ENCODE results near the gene PWP2.

Gene PWP2

DNA sequence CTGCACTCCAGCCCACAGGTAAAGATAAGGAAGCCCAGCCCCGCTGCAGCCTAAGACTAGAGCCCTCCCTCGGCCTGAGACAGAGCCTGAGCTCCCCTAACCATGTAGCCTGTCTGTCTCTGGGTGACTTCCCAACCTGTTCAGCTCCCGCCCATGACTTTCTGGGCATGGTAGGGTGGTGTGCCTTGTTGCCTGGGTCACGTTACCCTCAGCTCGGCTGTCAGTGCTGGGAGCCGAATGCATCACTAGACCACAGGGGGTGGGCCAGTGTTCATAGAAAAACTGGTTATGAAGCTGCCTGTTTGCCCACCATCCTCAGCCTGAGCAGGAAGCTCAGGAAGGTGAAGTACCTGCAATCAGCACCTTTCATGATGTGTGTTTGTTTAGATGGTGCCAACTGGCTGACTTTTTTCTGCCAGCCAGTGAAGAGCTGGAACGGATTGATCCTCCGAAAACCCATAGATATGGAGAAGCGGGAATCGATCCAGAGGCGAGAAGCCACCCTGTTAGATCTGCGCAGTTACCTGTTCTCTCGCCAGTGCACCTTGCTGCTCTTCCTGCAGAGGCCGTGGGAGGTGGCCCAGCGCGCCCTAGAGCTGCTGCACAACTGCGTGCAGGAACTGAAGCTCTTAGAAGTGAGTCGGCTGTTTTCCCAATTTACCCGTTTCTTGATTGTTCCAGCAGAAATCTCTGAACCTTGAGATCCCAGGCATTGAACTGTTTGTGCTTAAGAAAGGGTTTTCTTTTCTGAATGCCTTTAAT, 43.9 kb upstream of the PWP2 start:
- Histone ChIP-seq H3K4me3 (ENCODE audit: low read length) (no peak overlapping the region), H3K79me1 (ENCODE audit: low read length) (peaks cover 8% of the 10 kb centered on the region), H3K4me1 (ENCODE audit: control insufficient read depth, low read depth, low read length) (no peaks in the 10 kb centered on the region), H3K9ac (ENCODE audit: low read length) (no peak overlapping the region), H2BK120ac (ENCODE audit: low read depth, low read length) (no peak overlapping the region), H3K56ac (ENCODE audit: low read length) (no peak overlapping the region), H3K79me2 (ENCODE audit: control insufficient read depth, insufficient read depth, low read length) (no peaks in the 10 kb centered on the region), H3K4ac (ENCODE audit: low read depth, low read length) (no peak overlapping the region), H4K8ac (ENCODE audit: low read depth, low read length) (no peak overlapping the region), H3K27ac (ENCODE audit: low read depth, low read length) (no peak overlapping the region), H3K23ac (ENCODE audit: low read length) (no peak overlapping the region), H3K27me3 (ENCODE audit: insufficient read depth, low read length, poor library complexity) (no peaks in the 10 kb centered on the region), H2AK5ac (ENCODE audit: low read length) (no peak overlapping the region), H3K4me2 (ENCODE audit: low read length) (no peak overlapping the region), H2BK5ac (ENCODE audit: low read length) (no peak overlapping the region), H2BK15ac (replicated peaks; ENCODE audit: low read depth) (no peak overlapping the region), H3K18ac (ENCODE audit: low read length) (no peak overlapping the region), H4K5ac (ENCODE audit: low read length) (no peak overlapping the region), H3K36me3 (ENCODE audit: control insufficient read depth, insufficient read depth, low read length) (peaks cover 11% of the 10 kb centered on the region)
- no CpG with 5 or more reads among the region's 19 CpGs for WGBS (ENCODE audit: extremely low coverage, insufficient coverage, low lambda C conversion rate)
- no peak for DNase-seq

DNA sequence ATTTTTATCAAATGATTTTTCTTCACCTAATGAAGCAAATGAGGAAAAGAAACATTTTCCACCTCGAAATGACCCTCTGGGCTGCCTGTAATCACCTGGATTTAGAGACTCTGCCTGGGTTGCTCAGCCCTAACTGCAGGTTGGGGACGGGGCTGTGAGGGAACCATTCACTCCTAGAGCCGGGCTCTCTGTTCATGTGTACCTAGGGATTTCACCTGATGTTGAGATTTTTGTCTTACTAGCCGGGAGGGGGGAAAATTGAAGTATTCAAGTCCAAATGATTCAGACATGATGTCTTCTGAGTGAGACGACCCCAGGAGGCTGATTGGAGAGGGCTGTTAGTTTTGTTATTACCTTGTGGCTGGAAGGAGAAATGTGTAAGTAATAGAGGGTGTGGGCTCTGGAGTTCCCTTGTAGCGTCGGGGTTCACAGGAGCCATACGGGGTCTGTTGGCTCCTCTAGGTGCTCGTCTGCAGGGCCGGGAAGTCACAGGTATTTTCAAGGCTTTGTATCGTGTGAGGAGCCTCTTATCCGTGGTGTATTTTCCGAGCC, 42.3 kb upstream of the PWP2 start:
- H3K27me3 ChIP-seq (ENCODE audit: insufficient read depth, low read length, poor library complexity) = no peaks in the 10 kb centered on the region
- DNase-seq = no peak
- H3K56ac ChIP-seq (ENCODE audit: low read length) = no peak overlapping the region
- H3K27ac ChIP-seq (ENCODE audit: low read depth, low read length) = no peak overlapping the region
- no peaks in the 10 kb centered on the region for H3K79me2 ChIP-seq (ENCODE audit: control insufficient read depth, insufficient read depth, low read length)
- H3K23ac ChIP-seq (ENCODE audit: low read length) = no peak overlapping the region
- H3K4me1 ChIP-seq (ENCODE audit: control insufficient read depth, low read depth, low read length) = no peaks in the 10 kb centered on the region
- peaks cover 12% of the 10 kb centered on the region for H3K79me1 ChIP-seq (ENCODE audit: low read length)
- H3K36me3 ChIP-seq (ENCODE audit: control insufficient read depth, insufficient read depth, low read length) = peaks cover 11% of the 10 kb centered on the region
- no peak overlapping the region for H3K4me2 ChIP-seq (ENCODE audit: low read length)
- H2BK120ac ChIP-seq (ENCODE audit: low read depth, low read length) = no peak overlapping the region
- H3K4ac ChIP-seq (ENCODE audit: low read depth, low read length) = no peak overlapping the region
- no peak overlapping the region for H4K8ac ChIP-seq (ENCODE audit: low read depth, low read length)
- H3K4me3 ChIP-seq (ENCODE audit: low read length) = no peak overlapping the region
- H3K18ac ChIP-seq (ENCODE audit: low read length) = no peak overlapping the region
- no peak overlapping the region for H3K9ac ChIP-seq (ENCODE audit: low read length)
- H2AK5ac ChIP-seq (ENCODE audit: low read length) = no peak overlapping the region
- no peak overlapping the region for H2BK5ac ChIP-seq (ENCODE audit: low read length)
- no peak overlapping the region for H4K5ac ChIP-seq (ENCODE audit: low read length)
- WGBS (ENCODE audit: extremely low coverage, insufficient coverage, low lambda C conversion rate) = no CpG with 5 or more reads among the region's 13 CpGs
- no peak overlapping the region for H2BK15ac ChIP-seq (replicated peaks; ENCODE audit: low read depth)

GRCh38 chr21:44065428-44065827, 41.8 kb upstream of the PWP2 start:
- no peak overlapping the region for H4K5ac ChIP-seq (ENCODE audit: low read length)
- H2AK5ac ChIP-seq (ENCODE audit: low read length) = no peak overlapping the region
- H3K79me1 ChIP-seq (ENCODE audit: low read length) = peaks cover 13% of the 10 kb centered on the region
- no peaks in the 10 kb centered on the region for H3K4me1 ChIP-seq (ENCODE audit: control insufficient read depth, low read depth, low read length)
- DNase-seq = no peak
- H3K18ac ChIP-seq (ENCODE audit: low read length) = no peak overlapping the region
- H3K4ac ChIP-seq (ENCODE audit: low read depth, low read length) = no peak overlapping the region
- no peak overlapping the region for H3K9ac ChIP-seq (ENCODE audit: low read length)
- H3K27me3 ChIP-seq (ENCODE audit: insufficient read depth, low read length, poor library complexity) = no peaks in the 10 kb centered on the region
- no peak overlapping the region for H3K56ac ChIP-seq (ENCODE audit: low read length)
- no peak overlapping the region for H3K4me3 ChIP-seq (ENCODE audit: low read length)
- no peak overlapping the region for H3K23ac ChIP-seq (ENCODE audit: low read length)
- no peak overlapping the region for H2BK15ac ChIP-seq (replicated peaks; ENCODE audit: low read depth)
- H2BK120ac ChIP-seq (ENCODE audit: low read depth, low read length) = no peak overlapping the region
- H4K8ac ChIP-seq (ENCODE audit: low read depth, low read length) = no peak overlapping the region
- no peak overlapping the region for H3K4me2 ChIP-seq (ENCODE audit: low read length)
- no peaks in the 10 kb centered on the region for H3K79me2 ChIP-seq (ENCODE audit: control insufficient read depth, insufficient read depth, low read length)
- H3K27ac ChIP-seq (ENCODE audit: low read depth, low read length) = no peak overlapping the region
- no peak overlapping the region for H2BK5ac ChIP-seq (ENCODE audit: low read length)
- no CpG with 5 or more reads among the region's 9 CpGs for WGBS (ENCODE audit: extremely low coverage, insufficient coverage, low lambda C conversion rate)
- peaks cover 11% of the 10 kb centered on the region for H3K36me3 ChIP-seq (ENCODE audit: control insufficient read depth, insufficient read depth, low read length)

DNA sequence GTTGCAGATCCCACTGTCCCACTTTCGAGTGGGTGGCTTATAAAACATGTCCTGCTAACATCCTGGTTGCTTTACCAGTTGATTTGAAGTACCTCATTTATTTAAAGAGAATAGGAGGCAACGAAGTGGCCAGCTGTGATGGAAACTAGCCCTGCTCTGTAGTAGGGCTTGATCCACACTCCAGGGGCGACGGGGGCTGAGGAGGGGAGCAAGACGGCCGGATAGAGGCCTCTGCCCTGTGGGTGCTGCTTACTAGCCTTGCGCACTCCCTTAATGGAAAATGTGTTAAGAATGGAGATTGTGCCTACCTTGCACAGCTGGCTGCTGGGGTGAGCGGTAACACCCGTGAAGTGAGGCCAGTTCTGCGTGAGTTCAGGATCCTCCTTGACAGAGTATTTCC, 41.1 kb upstream of the PWP2 start:
- peaks cover 13% of the 10 kb centered on the region for H3K79me1 ChIP-seq (ENCODE audit: low read length)
- no peaks in the 10 kb centered on the region for H3K79me2 ChIP-seq (ENCODE audit: control insufficient read depth, insufficient read depth, low read length)
- H2AK5ac ChIP-seq (ENCODE audit: low read length) = no peak overlapping the region
- H3K36me3 ChIP-seq (ENCODE audit: control insufficient read depth, insufficient read depth, low read length) = peaks cover 11% of the 10 kb centered on the region
- H3K23ac ChIP-seq (ENCODE audit: low read length) = no peak overlapping the region
- H3K9ac ChIP-seq (ENCODE audit: low read length) = no peak overlapping the region
- no peak for DNase-seq
- no peak overlapping the region for H4K5ac ChIP-seq (ENCODE audit: low read length)
- no peaks in the 10 kb centered on the region for H3K4me1 ChIP-seq (ENCODE audit: control insufficient read depth, low read depth, low read length)
- no peak overlapping the region for H3K18ac ChIP-seq (ENCODE audit: low read length)
- no peak overlapping the region for H2BK120ac ChIP-seq (ENCODE audit: low read depth, low read length)
- H3K4ac ChIP-seq (ENCODE audit: low read depth, low read length) = no peak overlapping the region
- H2BK15ac ChIP-seq (replicated peaks; ENCODE audit: low read depth) = no peak overlapping the region
- no peak overlapping the region for H3K56ac ChIP-seq (ENCODE audit: low read length)
- H4K8ac ChIP-seq (ENCODE audit: low read depth, low read length) = no peak overlapping the region
- no peak overlapping the region for H3K27ac ChIP-seq (ENCODE audit: low read depth, low read length)
- no CpG with 5 or more reads among the region's 10 CpGs for WGBS (ENCODE audit: extremely low coverage, insufficient coverage, low lambda C conversion rate)
- no peak overlapping the region for H3K4me3 ChIP-seq (ENCODE audit: low read length)
- H3K4me2 ChIP-seq (ENCODE audit: low read length) = no peak overlapping the region
- no peaks in the 10 kb centered on the region for H3K27me3 ChIP-seq (ENCODE audit: insufficient read depth, low read length, poor library complexity)
- H2BK5ac ChIP-seq (ENCODE audit: low read length) = no peak overlapping the region

- H2BK120ac ChIP-seq (ENCODE audit: low read depth, low read length) = no peak overlapping the region
- H4K8ac ChIP-seq (ENCODE audit: low read depth, low read length) = no peak overlapping the region
- H3K4me1 ChIP-seq (ENCODE audit: control insufficient read depth, low read depth, low read length) = no peaks in the 10 kb centered on the region
- peaks cover 11% of the 10 kb centered on the region for H3K36me3 ChIP-seq (ENCODE audit: control insufficient read depth, insufficient read depth, low read length)
- H4K5ac ChIP-seq (ENCODE audit: low read length) = no peak overlapping the region
- H3K18ac ChIP-seq (ENCODE audit: low read length) = no peak overlapping the region
- no CpG with 5 or more reads among the region's 15 CpGs for WGBS (ENCODE audit: extremely low coverage, insufficient coverage, low lambda C conversion rate)
- no peak overlapping the region for H3K4me2 ChIP-seq (ENCODE audit: low read length)
- no peak overlapping the region for H2BK5ac ChIP-seq (ENCODE audit: low read length)
- DNase-seq = no peak
- no peak overlapping the region for H3K56ac ChIP-seq (ENCODE audit: low read length)
- H3K23ac ChIP-seq (ENCODE audit: low read length) = no peak overlapping the region
- no peak overlapping the region for H3K27ac ChIP-seq (ENCODE audit: low read depth, low read length)
- no peaks in the 10 kb centered on the region for H3K27me3 ChIP-seq (ENCODE audit: insufficient read depth, low read length, poor library complexity)
- no peak overlapping the region for H2AK5ac ChIP-seq (ENCODE audit: low read length)
- no peak overlapping the region for H2BK15ac ChIP-seq (replicated peaks; ENCODE audit: low read depth)
- no peaks in the 10 kb centered on the region for H3K79me2 ChIP-seq (ENCODE audit: control insufficient read depth, insufficient read depth, low read length)
- no peak overlapping the region for H3K9ac ChIP-seq (ENCODE audit: low read length)
- H3K4ac ChIP-seq (ENCODE audit: low read depth, low read length) = no peak overlapping the region
- H3K79me1 ChIP-seq (ENCODE audit: low read length) = peaks cover 15% of the 10 kb centered on the region
- H3K4me3 ChIP-seq (ENCODE audit: low read length) = no peak overlapping the region
These were observed 40.0 kb upstream of the PWP2 start for GRCh38 chr21:44067011-44067839.
